ENCODE data around the gene SEBOX.

Gene SEBOX

DNA sequence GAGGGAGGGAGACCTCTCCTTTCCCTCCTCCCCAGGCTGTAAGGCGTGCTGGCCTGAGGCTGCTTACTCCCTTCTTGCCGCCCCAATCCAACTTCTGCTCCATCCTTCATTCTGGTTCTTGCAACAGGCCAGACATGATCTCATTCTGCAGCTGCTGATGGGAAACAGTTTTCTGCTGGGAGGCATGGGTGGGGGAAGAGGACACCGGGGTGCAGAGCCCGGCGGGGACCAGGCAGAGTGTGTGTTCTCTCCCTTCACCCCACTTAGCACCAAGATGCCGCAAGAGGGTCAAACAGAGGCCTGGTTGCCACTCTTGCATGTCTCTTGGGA is 7.9 kb upstream of the SEBOX start:
- Histone ChIP-seq H3K27ac (ENCODE audit: low read depth, low read length) (no peak overlapping the region), H3K4me1 (ENCODE audit: control insufficient read depth, low read length) (peaks cover 19% of the 10 kb centered on the region), H3K9me2 (replicated peaks; ENCODE audit: control insufficient read depth, low read length) (no peaks in the 10 kb centered on the region), H3K79me2 (ENCODE audit: control insufficient read depth, low read length) (peaks cover 15% of the 10 kb centered on the region), H3K4me3 (ENCODE audit: low read length) (peak overlapping the region; percentile 92), H4K20me1 (ENCODE audit: control insufficient read depth, insufficient read depth, low read depth, low read length) (no peaks in the 10 kb centered on the region), H3F3A (ENCODE audit: control insufficient read depth, insufficient read depth) (peaks cover 9% of the 10 kb centered on the region), H3K27me3 (ENCODE audit: control insufficient read depth, low read length) (no peaks in the 10 kb centered on the region), H3K4me2 (ENCODE audit: low read length) (peak overlapping the region; percentile 75), H3K9me3 (ENCODE audit: control insufficient read depth, insufficient read depth, low read length) (no peaks in the 10 kb centered on the region), H3K36me3 (ENCODE audit: control insufficient read depth, low read length) (no peaks in the 10 kb centered on the region)
- TF ChIP-seq, protein P1, sequence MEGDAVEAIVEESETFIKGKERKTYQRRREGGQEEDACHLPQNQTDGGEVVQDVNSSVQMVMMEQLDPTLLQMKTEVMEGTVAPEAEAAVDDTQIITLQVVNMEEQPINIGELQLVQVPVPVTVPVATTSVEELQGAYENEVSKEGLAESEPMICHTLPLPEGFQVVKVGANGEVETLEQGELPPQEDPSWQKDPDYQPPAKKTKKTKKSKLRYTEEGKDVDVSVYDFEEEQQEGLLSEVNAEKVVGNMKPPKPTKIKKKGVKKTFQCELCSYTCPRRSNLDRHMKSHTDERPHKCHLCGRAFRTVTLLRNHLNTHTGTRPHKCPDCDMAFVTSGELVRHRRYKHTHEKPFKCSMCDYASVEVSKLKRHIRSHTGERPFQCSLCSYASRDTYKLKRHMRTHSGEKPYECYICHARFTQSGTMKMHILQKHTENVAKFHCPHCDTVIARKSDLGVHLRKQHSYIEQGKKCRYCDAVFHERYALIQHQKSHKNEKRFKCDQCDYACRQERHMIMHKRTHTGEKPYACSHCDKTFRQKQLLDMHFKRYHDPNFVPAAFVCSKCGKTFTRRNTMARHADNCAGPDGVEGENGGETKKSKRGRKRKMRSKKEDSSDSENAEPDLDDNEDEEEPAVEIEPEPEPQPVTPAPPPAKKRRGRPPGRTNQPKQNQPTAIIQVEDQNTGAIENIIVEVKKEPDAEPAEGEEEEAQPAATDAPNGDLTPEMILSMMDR (IDR thresholded peaks at IDR 0.05; ENCODE audit: low read depth, low read length, poor library complexity, severe bottlenecking): no peak
- no peak for TF ChIP-seq EZH2phosphoT487 (IDR thresholded peaks at IDR 0.05; ENCODE audit: borderline replicate concordance, low read length)

DNA sequence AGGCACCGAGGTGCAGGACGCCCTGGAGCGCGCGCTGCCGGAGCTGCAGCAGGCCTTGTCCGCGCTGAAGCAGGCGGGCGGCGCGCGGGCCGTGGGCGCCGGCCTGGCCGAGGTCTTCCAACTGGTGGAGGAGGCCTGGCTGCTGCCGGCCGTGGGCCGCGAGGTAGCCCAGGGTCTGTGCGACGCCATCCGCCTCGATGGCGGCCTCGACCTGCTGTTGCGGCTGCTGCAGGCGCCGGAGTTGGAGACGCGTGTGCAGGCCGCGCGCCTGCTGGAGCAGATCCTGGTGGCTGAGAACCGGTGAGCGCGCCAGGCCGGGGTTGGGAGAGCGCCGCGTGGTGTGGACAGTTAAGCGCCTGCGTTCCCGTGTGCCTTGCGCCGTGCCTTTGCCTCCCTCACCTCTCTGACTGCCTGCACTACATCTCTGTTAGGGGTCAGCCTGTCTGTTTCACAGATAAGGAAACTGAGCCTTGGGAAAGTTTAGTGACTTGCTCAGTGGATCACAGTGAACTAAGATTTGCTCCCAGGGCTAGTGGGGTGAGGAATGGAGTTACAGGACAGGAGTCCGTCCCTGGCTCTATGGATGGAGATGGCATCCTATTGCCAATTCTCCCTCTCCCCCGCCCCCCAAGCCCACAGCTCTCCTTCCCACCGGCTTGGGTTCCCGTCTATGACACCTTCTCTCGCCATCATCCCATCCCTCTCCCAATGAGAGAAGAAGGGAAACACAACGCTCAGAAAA is 7.4 kb upstream of the SEBOX start:
- H3K27me3 ChIP-seq (ENCODE audit: control insufficient read depth, low read length): no peaks in the 10 kb centered on the region
- peak overlapping the region; percentile 92 for H3K4me3 ChIP-seq (ENCODE audit: low read length)
- peaks cover 15% of the 10 kb centered on the region for H3K79me2 ChIP-seq (ENCODE audit: control insufficient read depth, low read length)
- no peaks in the 10 kb centered on the region for H3K9me3 ChIP-seq (ENCODE audit: control insufficient read depth, insufficient read depth, low read length)
- TF ChIP-seq, protein P1 (IDR thresholded peaks at IDR 0.05; ENCODE audit: low read depth, low read length, poor library complexity, severe bottlenecking): no peak
- TF ChIP-seq EZH2phosphoT487 (IDR thresholded peaks at IDR 0.05; ENCODE audit: borderline replicate concordance, low read length): no peak
- H3F3A ChIP-seq (ENCODE audit: control insufficient read depth, insufficient read depth): peaks cover 9% of the 10 kb centered on the region
- no peaks in the 10 kb centered on the region for H3K36me3 ChIP-seq (ENCODE audit: control insufficient read depth, low read length)
- H3K4me1 ChIP-seq (ENCODE audit: control insufficient read depth, low read length): peaks cover 19% of the 10 kb centered on the region
- peak overlapping the region; percentile 75 for H3K4me2 ChIP-seq (ENCODE audit: low read length)
- H4K20me1 ChIP-seq (ENCODE audit: control insufficient read depth, insufficient read depth, low read depth, low read length): no peaks in the 10 kb centered on the region
- H3K9me2 ChIP-seq (replicated peaks; ENCODE audit: control insufficient read depth, low read length): no peaks in the 10 kb centered on the region
- H3K27ac ChIP-seq (ENCODE audit: low read depth, low read length): no peak overlapping the region

DNA sequence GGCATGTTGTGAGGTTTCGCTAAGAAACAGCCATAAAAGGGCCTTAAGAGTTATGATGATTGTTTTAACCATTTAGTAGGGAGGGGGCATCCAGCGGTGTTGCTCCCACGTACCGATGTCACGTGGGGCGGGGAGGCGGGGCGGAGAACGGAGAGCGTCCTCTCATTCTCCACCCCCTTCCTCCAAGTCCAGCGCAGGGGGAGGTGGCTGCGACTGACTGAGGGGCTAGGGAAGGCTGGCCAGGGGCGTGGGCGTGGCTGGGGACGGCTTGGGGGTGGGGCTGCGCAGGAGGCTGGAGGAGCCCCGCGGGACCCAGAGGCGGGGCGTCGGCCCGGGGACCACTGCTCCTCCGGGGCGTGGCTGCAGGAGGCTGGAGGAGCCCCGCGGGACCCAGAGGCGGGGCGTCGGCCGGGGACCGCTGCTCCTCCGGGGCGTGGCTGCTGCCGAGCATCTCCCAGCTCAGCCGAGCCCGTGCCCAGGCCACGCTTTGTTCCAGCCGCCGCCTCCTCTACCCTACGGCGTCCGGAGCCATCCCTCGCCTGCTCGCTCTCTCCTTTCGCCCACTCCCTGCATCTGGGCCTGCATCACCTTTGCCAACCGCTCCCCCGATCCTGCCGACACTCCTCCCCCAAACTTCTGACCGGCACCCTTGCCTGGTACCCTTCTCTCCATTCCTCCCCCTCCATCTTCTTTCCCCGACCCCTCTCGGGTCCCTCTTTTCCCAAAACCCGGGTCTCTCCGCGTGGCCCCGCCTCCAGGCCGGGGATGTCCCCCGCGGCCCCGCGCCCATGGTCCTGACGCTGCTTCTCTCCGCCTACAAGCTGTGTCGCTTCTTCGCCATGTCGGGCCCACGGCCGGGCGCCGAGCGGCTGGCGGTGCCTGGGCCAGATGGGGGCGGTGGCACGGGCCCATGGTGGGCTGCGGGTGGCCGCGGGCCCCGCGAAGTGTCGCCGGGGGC is 6.5 kb upstream of the SEBOX start, which contains the start of gene SARM1:
Gene SARM1, plus strand, starts transcription at position 450 of the 958 bp plus-strand sequence. Its CDS starts 339 bp downstream, at position 789.
- Histone ChIP-seq H3K27ac (ENCODE audit: low read depth, low read length) (no peak within 1 kb of the TSS), H3K27me3 (ENCODE audit: control insufficient read depth, low read length) (no peaks in the 10 kb centered on the region), H3K36me3 (ENCODE audit: control insufficient read depth, low read length) (no peaks in the 10 kb centered on the region), H3K4me3 (ENCODE audit: low read length) (peak within 1 kb of the TSS; percentile 92), H3K9me2 (replicated peaks; ENCODE audit: control insufficient read depth, low read length) (no peaks in the 10 kb centered on the region), H3K79me2 (ENCODE audit: control insufficient read depth, low read length) (peaks cover 15% of the 10 kb centered on the region), H3K9me3 (ENCODE audit: control insufficient read depth, insufficient read depth, low read length) (no peaks in the 10 kb centered on the region), H3K4me1 (ENCODE audit: control insufficient read depth, low read length) (peaks cover 19% of the 10 kb centered on the region), H3K4me2 (ENCODE audit: low read length) (peak within 1 kb of the TSS; percentile 75), H3F3A (ENCODE audit: control insufficient read depth, insufficient read depth) (peaks cover 9% of the 10 kb centered on the region), H4K20me1 (ENCODE audit: control insufficient read depth, insufficient read depth, low read depth, low read length) (no peaks in the 10 kb centered on the region)
- no peak for TF ChIP-seq EZH2phosphoT487 (IDR thresholded peaks at IDR 0.05; ENCODE audit: borderline replicate concordance, low read length)
- TF ChIP-seq, protein P1 (IDR thresholded peaks at IDR 0.05; ENCODE audit: low read depth, low read length, poor library complexity, severe bottlenecking): no peak

Data from DOHH2 (cell line).